Stimulated activated CD4-positive, alpha-beta T cell treated with anti-CD3 and anti-CD28 coated beads, Interleukin-15, amount 100 ng/mL, for 1 hour (primary cell): ENCODE measurements around the gene HEG1.

Experiments
- DNase-seq, 2 donors: peaks; one replicate each; pipeline ENCODE4 v3.0.0-alpha.2; 2020; ENCODE audit warnings: low read depth in 1 of 2, low spot score in 1 of 2

HEG1 gene

GRCh38 chr3:125051715-125052581, 3.8 kb downstream of the HEG1 start:
- DNase-seq: peak; percentile 34 to 42

- DNase-seq: no peak
Observed at GRCh38 chr3:125051205-125051604, 4.6 kb downstream of the HEG1 start.

GRCh38 chr3:125050488-125051090, 5.2 kb downstream of the HEG1 start:
- DNase-seq: no peak

GRCh38 chr3:125048282-125048681, 7.5 kb downstream of the HEG1 start:
- DNase-seq: no peak

- DNase-seq: no peak
Observed at GRCh38 chr3:125045965-125046364, 9.8 kb downstream of the HEG1 start.

- no peak for DNase-seq
Observed at GRCh38 chr3:125045194-125045593, 10.6 kb downstream of the HEG1 start.

GRCh38 chr3:125043599-125044151, 12.1 kb downstream of the HEG1 start:
- DNase-seq: no peak

- DNase-seq: no peak
Observed at GRCh38 chr3:125042725-125043406, 12.9 kb downstream of the HEG1 start.

- no peak for DNase-seq
Observed at GRCh38 chr3:125039131-125040100, 16.4 kb downstream of the HEG1 start.

GRCh38 chr3:125037498-125038150, 18.2 kb downstream of the HEG1 start:
- DNase-seq: no peak

GRCh38 chr3:125035217-125035616, 20.6 kb downstream of the HEG1 start:
- DNase-seq: no peak

GRCh38 chr3:125033616-125034015, 22.2 kb downstream of the HEG1 start:
- no peak for DNase-seq

- no peak for DNase-seq
Observed at GRCh38 chr3:125033135-125033534, 22.7 kb downstream of the HEG1 start.

- no peak for DNase-seq
Observed at GRCh38 chr3:125032683-125033082, 23.1 kb downstream of the HEG1 start.

GRCh38 chr3:125032100-125032643, 23.6 kb downstream of the HEG1 start:
- DNase-seq: no peak

GRCh38 chr3:125031544-125031943, 24.3 kb downstream of the HEG1 start:
- no peak for DNase-seq

- DNase-seq: no peak
Observed at GRCh38 chr3:125028657-125029056, 27.1 kb downstream of the HEG1 start.

- DNase-seq: no peak
Observed at GRCh38 chr3:125025642-125026041, 30.2 kb downstream of the HEG1 start.

GRCh38 chr3:125024817-125025216, 31.0 kb downstream of the HEG1 start:
- no peak for DNase-seq
